DMS114 treated with DMSO at 0.1 percent for 48 hours (cell line): Measurements from ENCODE around the gene BDH1.
"Not testable (repeated sequence)": the region's sequence is repeated elsewhere in the genome, so short reads cannot be mapped to it uniquely, and the experiment has no call there.

ENCODE experiments used
- DNase-seq: peaks from one replicate; lab custom pipeline; 2025; ENCODE audit not compliant: unreplicated experiment; lab: John Stamatoyannopoulos, UW

The BDH1 gene

GRCh38 chr3:197490098-197491058 lies 65.4 kb downstream of the BDH1 start:
- no peak for DNase-seq

- no peak for DNase-seq
Observed at GRCh38 chr3:197487911-197488391, 67.8 kb downstream of the BDH1 start.

GRCh38 chr3:197486861-197487260 lies 68.9 kb downstream of the BDH1 start:
- DNase-seq: no peak

- no peak for DNase-seq
Observed at GRCh38 chr3:197485143-197485542, 70.6 kb downstream of the BDH1 start.

- no peak for DNase-seq
Observed at GRCh38 chr3:197484204-197484901, 71.4 kb downstream of the BDH1 start.

- no peak for DNase-seq
Observed at GRCh38 chr3:197482001-197482400, 73.8 kb downstream of the BDH1 start.

GRCh38 chr3:197480320-197480719 lies 75.4 kb downstream of the BDH1 start:
- no peak for DNase-seq

- DNase-seq: no peak
Observed at GRCh38 chr3:197478746-197479668, 76.8 kb downstream of the BDH1 start.

GRCh38 chr3:197477816-197478215 lies 78.0 kb downstream of the BDH1 start:
- DNase-seq: not testable (repeated sequence)

GRCh38 chr3:197475997-197476525 lies 79.7 kb downstream of the BDH1 start:
- no peak for DNase-seq

- DNase-seq: no peak
Observed at GRCh38 chr3:197475514-197475913, 80.3 kb downstream of the BDH1 start.

- no peak for DNase-seq
Observed at GRCh38 chr3:197472151-197472550, 83.6 kb downstream of the BDH1 start.

GRCh38 chr3:197471221-197472010 lies 84.4 kb downstream of the BDH1 start:
- no peak for DNase-seq

GRCh38 chr3:197468866-197469382 lies 86.8 kb downstream of the BDH1 start:
- no peak for DNase-seq

- no peak for DNase-seq
Observed at GRCh38 chr3:197468167-197468566, 87.6 kb downstream of the BDH1 start.

GRCh38 chr3:197466586-197467399 lies 89.0 kb downstream of the BDH1 start:
- no peak for DNase-seq

GRCh38 chr3:197465996-197466549 lies 89.7 kb downstream of the BDH1 start:
- no peak for DNase-seq

GRCh38 chr3:197465197-197465995 lies 90.4 kb downstream of the BDH1 start:
- DNase-seq: no peak
